ENCODE measurements around the gene ERCC2.
"Not testable (repeated sequence)": the region's sequence is repeated elsewhere in the genome, so short reads cannot be mapped to it uniquely, and the experiment has no call there.

Gene ERCC2

GRCh38 chr19:45333609-45334303, 36.6 kb downstream of the ERCC2 start:
- DNase-seq (ENCODE audit: low read depth) = no peak

DNA sequence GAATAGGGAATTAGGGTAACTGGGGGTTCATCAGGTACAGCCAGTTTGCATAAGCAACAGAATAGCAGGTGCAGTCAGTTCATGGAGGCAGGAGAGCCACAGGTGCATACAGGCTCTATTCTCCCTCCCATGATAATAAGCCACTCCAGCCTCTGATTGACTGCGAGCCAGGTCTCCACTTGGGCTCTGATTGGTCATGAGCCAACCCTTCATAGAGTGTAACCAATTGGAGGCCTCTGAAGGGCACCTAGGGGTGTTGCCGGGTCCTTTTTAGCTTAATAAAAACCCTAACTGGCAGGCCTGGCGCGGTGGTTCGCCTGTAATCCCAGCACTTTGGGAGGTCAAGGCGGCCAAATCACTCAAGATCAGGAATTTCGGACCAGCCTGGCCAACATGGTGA, 39.0 kb downstream of the ERCC2 start:
- no peak for DNase-seq (ENCODE audit: low read depth)

DNA sequence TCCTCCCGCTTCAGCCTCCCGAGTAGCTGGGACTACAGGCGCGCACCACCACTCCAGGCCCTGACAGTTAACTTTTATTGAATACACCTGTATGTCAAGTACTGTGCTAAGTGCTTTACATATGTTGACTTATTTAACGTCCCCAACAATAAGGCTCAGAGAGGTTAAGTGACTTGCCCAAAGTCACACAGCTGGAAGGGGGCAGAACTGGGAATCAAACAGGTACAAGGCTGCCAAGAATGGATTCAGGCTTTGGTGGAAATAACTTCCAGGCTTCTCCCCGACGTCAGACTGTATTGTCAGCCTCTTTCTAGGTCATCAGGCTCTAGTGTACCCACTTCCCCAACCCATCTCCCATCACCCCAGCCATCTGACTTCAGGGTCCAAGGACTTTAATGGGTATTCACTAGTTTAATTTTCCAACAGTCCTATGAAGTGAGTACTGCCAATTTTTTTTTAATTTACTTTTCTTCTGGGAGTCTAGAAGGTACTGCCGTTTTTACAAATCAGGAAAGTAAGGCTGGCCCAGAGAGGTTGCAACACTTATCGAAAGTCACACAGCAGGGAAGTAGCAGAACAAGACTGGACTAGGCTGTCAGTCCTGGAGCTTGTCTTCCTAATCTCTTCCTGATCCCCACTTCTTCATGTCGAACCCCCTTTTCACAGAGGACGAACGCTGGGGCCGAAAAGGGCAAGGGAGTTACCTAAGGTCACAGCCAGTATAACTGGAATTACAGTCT, 42.8 kb downstream of the ERCC2 start:
- DNase-seq (ENCODE audit: low read depth) = no peak

GRCh38 chr19:45324349-45324907, 45.9 kb downstream of the ERCC2 start:
- DNase-seq (ENCODE audit: low read depth) = no peak

DNA sequence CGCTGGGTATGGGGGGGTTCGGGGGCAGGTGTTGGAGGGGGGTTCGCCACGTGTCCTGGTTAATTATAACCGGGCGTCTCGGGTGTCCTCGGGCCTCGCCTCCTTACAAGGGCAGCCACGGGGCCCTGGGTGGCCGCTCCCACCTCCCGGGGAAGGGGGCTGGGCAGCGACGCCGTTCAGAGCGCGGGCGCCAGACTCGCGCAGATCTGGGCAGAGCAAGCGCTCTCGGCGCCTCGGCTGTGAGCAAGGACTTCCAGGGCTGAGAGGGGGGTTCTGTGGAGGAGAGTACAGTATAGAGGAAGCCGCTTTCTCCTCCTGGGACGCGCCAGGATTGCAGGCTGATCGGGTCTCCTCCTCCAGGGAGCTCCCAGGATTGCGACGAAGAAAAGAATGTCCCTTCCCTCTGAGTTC, 46.7 kb downstream of the ERCC2 start:
- DNase-seq (ENCODE audit: low read depth) = no peak

DNA sequence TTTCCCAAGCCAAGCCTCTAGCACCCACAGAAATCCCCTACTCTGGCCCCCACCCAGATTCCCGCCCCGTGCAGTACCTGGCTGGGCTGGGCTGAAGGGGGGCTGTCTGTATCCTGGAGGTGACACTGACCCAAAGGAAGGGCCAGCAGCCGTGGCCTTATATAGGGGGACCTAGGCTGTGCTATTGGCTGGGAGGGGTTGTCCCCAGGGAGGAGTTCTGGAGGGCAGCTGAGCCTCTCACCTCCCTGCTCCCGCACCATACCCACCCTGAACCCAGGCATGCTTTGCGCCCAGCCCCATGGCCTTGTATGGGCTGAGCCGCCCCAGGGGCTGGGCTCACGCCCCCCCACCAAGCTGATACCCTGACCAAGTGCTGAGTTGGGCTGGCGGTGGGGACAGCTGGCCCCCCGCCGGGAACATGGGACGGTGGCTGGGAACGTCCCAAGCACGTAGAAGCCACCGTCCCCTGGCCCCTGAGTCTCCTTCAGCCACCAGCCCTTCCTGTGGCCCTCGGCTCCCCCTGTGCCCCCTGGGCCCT, 47.6 kb downstream of the ERCC2 start, which contains the start of gene CKM:
Gene CKM, minus strand, starts transcription at position 132 of the 538 bp plus-strand sequence. CDS start 3,162 bp downstream, outside the sequence.
- no peak for DNase-seq (ENCODE audit: low read depth)

GRCh38 chr19:45322311-45322710, 48.1 kb downstream of the ERCC2 start:
- DNase-seq (ENCODE audit: low read depth) = no peak

DNA sequence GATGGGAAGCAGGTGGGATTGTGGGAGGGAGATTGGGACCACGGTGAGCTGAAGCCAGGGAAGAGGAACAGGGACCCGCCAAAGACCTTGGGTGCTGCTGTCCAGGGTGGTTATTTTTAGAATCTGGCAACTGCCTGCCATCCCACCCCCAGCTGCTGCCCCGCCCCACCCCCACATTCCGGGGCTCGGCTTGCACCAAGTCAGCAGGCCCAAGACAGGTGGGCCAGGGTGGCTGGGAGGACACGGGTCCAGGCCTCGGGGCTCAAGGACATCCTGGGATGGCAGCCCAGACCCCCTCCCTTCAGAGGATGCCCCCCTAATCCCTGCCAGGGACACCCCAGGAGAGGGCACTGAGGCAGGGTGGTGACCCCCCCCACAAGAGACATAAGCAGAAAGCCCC, 48.5 kb downstream of the ERCC2 start:
- DNase-seq (ENCODE audit: low read depth) = no peak

DNA sequence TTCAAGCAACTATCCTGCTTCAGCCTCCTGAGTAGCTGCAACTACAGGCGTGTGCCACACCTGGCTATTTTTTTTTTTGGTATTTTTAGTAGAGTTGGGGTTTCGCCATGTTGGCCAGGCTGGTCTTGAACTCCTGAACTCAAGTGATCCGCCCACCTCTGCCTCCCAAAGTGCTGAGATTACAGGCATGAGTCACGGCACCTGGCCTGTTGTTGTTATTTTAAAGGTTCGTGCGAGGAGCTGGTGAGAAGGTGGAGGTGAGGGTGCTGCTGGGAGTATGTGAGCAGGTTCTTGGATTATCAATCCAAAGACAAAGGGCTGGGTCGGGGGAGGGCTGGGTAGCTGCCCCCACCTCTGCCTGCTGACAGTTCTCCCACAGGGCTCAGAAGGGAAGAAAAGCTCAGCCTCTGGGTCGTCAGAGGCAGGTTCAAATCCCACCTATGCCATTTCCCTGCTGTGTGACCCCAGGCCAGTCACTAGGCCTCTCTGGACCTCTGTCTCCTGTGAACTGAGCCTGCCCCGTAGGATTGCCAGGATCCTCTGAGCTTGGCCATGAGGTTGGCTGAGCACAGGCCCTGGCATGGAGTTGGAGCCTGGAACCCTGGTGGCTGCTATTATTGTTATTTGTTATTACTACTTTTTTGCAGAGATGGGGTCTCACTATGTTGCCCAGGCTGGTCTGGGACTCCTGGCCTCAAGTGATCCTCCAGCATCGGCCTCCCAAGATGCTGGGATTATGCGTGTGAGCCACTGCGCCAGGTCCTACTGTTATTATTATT, 49.2 kb downstream of the ERCC2 start:
- DNase-seq (ENCODE audit: low read depth) = no peak

DNA sequence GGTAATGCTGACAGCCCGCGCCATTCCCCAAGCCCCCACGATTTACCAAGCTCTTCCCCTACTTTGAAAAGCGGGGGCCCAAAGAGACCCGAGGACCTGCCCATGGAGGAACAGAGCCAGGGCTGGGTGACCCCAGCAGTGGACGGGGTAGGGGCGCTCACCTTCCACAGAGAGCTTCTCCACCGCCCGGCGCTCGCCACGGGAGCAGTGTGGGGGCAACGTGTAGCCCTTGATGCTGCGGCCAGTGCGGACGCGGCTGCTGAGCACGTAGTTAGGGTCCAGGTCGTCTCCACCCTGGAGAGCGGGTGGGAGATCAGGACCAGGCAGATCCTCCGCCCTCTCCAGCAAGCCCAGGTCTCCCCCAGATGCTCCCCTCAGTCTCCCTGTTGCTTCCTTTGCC, 55.1 kb downstream of the ERCC2 start:
- no peak for DNase-seq (ENCODE audit: low read depth)

- DNase-seq (ENCODE audit: low read depth) = no peak
These were observed 55.6 kb downstream of the ERCC2 start for GRCh38 chr19:45314708-45315245.

DNA sequence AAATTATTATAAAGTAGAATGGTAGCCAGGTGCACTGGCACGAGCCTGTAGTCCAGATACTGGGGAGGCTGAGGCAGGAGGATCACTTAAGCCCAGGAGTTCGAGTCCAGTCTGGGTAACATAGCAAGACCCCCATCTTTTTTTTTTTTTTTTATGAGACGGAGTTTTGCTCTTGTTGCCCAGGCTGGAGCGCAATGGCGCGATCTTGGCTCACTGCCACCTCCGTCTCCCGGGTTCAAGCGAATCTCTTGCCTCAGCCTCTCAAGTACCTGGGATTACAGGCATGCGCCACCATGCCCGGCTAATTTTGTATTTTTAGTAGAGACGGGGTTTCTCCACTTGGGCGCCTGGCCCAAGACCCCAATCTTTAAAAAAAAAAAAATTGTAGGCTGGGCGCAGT, 58.1 kb downstream of the ERCC2 start:
- DNase-seq (ENCODE audit: low read depth) = not testable (repeated sequence)

- no peak for DNase-seq (ENCODE audit: low read depth)
These were observed 58.8 kb downstream of the ERCC2 start for GRCh38 chr19:45311621-45312020.

- DNase-seq (ENCODE audit: low read depth) = not testable (repeated sequence)
These were observed 61.1 kb downstream of the ERCC2 start for GRCh38 chr19:45309322-45309721.

DNA sequence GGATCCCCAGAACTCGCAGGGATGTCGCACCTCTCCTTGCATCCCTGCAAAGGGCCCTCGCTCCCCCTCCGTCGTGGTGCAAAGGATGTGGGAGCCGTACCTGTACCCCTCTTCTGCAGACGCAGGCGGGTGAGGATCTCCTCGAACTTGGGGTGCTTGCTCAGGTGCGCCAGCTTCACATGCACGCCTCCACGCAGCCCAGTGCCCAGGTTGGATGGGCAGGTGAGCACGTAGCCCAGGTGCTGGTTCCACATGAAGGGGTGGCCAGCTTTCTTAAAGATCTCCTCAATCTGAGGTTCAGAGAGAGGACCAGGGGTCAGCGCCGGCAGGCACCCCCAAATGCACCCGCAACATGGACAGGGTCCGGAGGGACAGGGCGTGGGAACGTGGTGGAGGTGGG, 63.0 kb downstream of the ERCC2 start:
- no peak for DNase-seq (ENCODE audit: low read depth)

DNA sequence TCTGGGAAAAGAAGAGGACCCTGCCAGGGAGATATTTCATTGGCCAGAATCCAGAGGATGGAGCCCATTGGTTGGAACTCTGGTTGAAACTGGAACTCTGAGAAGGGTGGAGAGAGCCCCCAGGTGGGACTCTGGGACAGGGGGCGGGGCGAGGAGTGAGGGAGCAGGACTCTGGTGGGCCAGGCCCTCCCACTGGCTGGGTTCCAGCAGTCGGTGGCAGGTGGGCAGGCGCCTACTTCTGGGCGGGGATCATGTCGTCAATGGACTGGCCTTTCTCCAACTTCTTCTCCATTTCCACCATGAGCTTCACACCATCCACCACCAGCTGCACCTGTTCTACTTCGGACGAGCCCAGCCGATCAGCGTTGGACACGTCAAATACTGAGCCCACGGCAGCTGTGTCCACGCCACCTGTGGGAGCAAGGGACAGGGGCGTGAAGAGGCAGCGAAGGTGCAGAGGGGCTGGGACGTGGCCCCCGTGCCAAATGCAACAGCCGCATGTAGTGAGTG, 63.8 kb downstream of the ERCC2 start:
- DNase-seq (ENCODE audit: low read depth) = no peak

DNA sequence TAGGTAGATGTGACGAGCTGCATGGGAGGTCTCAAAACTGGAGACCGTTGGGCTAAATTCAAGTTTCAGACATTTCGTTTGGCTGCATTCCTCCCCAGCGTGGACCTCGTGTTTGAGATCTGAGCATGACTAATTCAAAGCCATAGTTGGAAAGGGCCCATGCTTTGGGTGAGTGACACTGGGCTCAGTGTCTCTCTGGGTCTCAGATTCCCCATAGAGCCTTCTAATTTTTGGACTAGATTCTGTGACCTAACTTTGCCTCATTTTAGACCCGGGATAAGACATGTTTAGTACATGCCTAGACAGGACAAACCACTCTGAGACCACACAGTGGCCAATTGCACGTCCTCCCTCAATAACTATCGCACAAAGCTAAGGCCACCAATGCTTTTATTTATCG, 64.3 kb downstream of the ERCC2 start:
- DNase-seq (ENCODE audit: low read depth) = no peak

DNA sequence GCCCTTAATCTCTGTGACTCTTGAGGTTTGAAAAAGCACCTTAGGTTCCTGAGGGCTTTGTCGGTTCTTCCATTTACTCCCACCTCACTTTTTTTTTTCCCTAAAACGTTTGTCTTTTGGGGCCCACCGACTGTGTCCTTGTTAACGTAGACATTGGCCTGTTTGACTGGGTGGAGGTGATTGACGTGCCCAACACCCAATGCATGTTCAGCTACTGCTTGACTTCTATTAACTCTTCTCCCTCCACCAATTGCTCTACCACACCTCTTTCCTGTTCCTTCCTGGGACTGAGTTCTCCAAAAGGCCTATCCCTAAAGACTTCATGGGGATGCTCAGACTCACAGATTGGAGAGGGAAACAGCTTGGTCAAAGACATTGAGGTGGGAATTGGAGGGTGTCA, 65.0 kb downstream of the ERCC2 start:
- no peak for DNase-seq (ENCODE audit: low read depth)

DNA sequence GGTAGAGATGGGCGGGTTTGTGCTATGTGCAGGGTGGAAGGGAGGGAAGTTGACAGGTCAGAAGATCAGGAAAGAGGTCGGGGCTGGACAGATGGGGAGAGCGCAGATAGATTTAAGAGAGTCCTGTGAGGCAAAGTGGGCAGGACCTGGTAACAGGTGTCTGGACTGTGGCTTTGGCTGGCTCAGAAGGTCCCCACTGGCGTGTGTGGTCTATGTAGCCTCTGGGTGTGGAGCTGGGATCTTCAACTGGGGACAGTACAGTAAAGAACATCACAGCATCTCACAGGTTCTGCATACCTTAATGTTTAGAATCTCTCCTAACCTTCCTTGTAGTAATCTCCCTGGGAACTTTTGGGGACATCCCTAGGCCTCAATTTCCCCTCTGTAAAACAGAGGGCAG, 65.4 kb downstream of the ERCC2 start:
- DNase-seq (ENCODE audit: low read depth) = no peak

DNA sequence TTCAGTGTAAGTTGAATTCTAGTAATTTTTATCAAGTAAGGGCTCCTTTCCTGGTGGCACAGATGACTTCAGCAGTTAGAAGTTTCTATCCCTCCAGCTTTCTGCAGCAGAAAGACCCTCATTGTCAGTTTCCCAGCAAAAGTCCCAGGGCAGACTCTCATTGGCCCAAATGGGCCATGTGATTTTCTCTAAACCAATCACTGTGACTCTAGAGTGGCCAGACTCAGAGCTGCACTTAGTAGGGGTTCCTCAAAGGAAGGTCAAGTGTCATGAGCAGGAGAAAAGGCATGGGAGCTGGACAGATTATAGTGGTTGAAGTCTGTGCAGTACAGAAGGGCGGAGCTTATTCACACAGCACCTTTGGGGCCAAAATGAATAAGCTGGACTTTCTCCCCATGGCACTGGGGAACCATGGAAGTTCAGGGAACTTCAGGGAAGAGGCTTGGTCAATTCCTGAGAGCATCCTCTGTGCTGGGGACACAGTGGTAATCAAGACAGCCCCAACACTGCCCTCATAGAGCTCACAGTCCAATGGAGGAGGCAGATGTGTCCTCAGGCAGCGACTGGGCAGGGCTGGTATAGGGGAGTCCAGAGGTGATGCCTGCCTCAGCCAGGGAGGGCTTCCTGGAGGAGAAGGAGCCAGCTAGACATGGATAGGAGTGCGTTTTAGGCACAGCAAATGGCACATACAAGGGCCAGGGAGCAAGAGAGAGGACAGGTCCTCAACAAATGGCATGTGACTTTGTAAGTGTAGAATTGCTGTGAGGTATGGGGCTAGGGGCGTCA, 66.0 kb downstream of the ERCC2 start:
- DNase-seq (ENCODE audit: low read depth) = no peak

Data from stimulated activated CD8-positive, alpha-beta memory T cell treated with anti-CD3 and anti-CD28 coated beads, Interleukin-12 subunit alpha, Interleukin-12 subunit beta, amount 100 ng/mL, for 4 hours (primary cell).